NT2/D1 (cell line): Measurements from ENCODE around the gene RAB11FIP4.

Source experiments
- SUZ12 ChIP-seq: IDR thresholded peaks from 2 replicates; pipeline ENCODE4 v1.6.1; 2011; ENCODE audit not compliant: insufficient read length, insufficient read depth; ENCODE audit errors: extremely low read depth
- YY1 ChIP-seq: IDR thresholded peaks from 2 replicates; pipeline ENCODE4 v1.6.1; 2011; ENCODE audit not compliant: insufficient read length, insufficient read depth

DNA sequence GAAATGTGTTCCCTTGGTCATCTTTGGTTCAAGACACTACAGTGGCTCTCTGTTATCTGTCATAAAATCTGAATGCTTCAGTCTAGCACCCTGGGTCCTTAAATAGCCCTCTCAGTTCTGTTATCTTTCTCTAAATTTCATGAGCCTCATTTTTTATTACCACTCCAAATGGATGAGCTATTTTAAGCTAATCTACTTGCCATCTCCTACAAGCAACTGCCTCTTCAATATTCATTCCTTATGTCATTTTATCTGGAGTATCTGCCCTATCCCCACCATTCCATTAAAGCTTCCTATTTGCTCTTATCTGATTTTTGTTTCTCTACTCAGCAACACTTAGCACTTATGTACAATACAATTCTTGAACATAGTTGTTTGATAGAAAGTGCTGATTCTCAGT is 42.0 kb upstream of the RAB11FIP4 start:
- TF ChIP-seq YY1 (no peak), SUZ12 (no peak)
